T-helper 22 cell (primary cell): ENCODE measurements around the gene STRN4.

Source experiments
- DNase-seq: peaks from one replicate; pipeline ENCODE4 v3.0.0-alpha.2; 2020; ENCODE audit warnings: low read depth

Gene STRN4

GRCh38 chr19:46725036-46725820 lies 21.0 kb downstream of the STRN4 start:
- no peak for DNase-seq

- no peak for DNase-seq
Measured at GRCh38 chr19:46724468-46724867, 21.8 kb downstream of the STRN4 start.

GRCh38 chr19:46723471-46723870 lies 22.8 kb downstream of the STRN4 start:
- no peak for DNase-seq

GRCh38 chr19:46723023-46723461 lies 23.2 kb downstream of the STRN4 start:
- DNase-seq: no peak

GRCh38 chr19:46722421-46723022 lies 23.7 kb downstream of the STRN4 start:
- DNase-seq: no peak

- no peak for DNase-seq
Measured at GRCh38 chr19:46722004-46722380, 24.3 kb downstream of the STRN4 start.

GRCh38 chr19:46721269-46722003 lies 24.8 kb downstream of the STRN4 start:
- DNase-seq: no peak

- DNase-seq: no peak
Measured at GRCh38 chr19:46720503-46721239, 25.6 kb downstream of the STRN4 start.

- no peak for DNase-seq
Measured at GRCh38 chr19:46719629-46720502, 26.4 kb downstream of the STRN4 start.

- no peak for DNase-seq
Measured at GRCh38 chr19:46718934-46719622, 27.2 kb downstream of the STRN4 start.

GRCh38 chr19:46718157-46718933 lies 27.9 kb downstream of the STRN4 start:
- DNase-seq: peak; percentile 68

- DNase-seq: no peak
Measured at GRCh38 chr19:46717716-46718143, 28.5 kb downstream of the STRN4 start.

- DNase-seq: peak; percentile 77
Measured at GRCh38 chr19:46717034-46717715, 29.1 kb downstream of the STRN4 start, which contains the start of gene PRKD2. Gene PRKD2 (minus strand): TSS chr19:46717114. CDS start chr19:46716370, 744 bp downstream.

GRCh38 chr19:46716672-46717033 lies 29.6 kb downstream of the STRN4 start:
- no peak for DNase-seq

GRCh38 chr19:46715975-46716671 lies 30.1 kb downstream of the STRN4 start:
- DNase-seq: no peak

- no peak for DNase-seq
Measured at GRCh38 chr19:46715620-46715974, 30.7 kb downstream of the STRN4 start.

- no peak for DNase-seq
Measured at GRCh38 chr19:46714444-46715106, 31.7 kb downstream of the STRN4 start.
